HG02678 (cell line): Measurements from ENCODE around the gene ANKRD28.

ENCODE experiments used
- ATAC-seq: cut with Tn5 transposase; IDR thresholded peaks from one replicate; pipeline ENCODE4 v1.9.1; 2021; ENCODE audit warnings: mild to moderate bottlenecking, moderate library complexity; ENCODE audit not compliant: unreplicated experiment

The ANKRD28 gene

DNA sequence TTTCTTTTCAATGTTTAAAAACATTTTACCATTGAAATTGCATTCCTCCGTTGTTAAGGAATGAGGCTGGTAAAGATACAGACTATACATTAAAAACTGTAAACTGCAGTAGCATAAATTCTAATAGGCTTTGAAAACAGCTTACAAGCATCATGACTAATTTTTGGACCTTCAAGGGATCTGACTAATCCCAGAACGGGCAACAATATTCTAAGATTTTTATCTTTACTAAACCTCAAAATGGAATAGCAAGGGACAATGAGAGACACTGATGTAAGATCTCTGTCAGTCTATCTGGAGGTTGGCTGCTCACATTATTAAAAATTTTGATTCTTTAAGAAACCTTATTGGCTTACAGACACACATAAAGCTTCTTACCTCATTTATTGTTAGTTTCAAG, 121.5 kb downstream of the ANKRD28 start:
- no peak for ATAC-seq

GRCh38 chr3:15673536-15673935, 124.2 kb downstream of the ANKRD28 start:
- no peak for ATAC-seq

DNA sequence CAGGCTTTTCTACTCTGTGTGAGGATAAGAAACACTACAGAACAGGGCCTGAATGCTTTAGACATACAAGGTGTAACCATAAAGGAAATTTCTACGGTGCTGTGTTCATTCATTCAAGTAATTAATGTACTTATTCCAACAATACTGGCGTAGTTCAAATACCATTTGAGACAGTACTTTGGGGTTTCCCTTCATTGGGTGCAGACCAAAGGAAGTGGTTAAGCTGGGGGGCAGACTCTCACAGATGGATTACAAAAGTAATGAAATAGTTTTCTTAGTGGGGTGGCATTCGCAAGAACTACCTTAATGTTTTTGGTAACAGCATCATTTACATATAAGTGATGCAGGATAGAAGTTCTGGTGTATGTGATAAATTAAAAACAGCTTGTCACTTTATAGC, 130.3 kb downstream of the ANKRD28 start:
- ATAC-seq: peak; percentile 56

DNA sequence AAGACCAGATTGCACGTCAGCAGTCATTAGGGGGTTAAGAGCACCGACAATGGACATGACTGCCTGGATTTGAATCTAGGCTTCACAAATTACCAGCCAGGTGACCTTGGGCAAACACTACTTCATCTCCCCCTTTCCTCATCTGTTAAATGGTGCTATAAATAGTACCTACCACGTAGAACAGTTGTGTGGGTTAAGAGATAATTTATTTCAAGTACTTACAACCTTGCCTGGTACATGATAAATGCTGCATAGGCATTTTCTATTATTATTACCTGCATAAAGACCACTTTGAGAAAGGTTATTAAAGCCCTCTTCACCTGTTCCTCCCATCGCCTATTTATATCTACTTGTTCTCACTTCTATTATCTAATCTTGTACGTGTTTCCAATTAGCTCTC, 131.5 kb downstream of the ANKRD28 start:
- ATAC-seq: no peak

- no peak for ATAC-seq
These were observed 132.1 kb downstream of the ANKRD28 start for GRCh38 chr3:15665510-15666150.

DNA sequence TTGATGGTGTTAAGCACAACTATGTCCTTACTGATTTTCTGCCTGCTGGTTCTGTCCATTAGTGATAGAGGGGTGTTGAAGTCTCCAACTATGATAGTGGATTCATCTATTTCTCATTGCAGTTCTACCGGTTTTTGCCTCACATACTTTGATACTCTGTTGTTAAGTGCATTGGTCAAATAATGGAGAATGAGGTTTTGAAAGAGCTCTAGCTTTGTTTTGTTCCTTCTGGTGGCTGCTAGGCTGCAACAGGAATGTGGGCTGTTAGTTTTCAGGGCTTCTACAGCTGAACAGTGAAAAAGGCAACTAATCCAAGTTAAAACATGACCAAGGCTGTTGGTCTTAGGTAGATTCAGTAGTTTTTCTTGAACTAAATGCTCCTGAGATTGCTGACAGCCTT, 133.6 kb downstream of the ANKRD28 start:
- ATAC-seq: no peak

GRCh38 chr3:15660055-15660935, 137.5 kb downstream of the ANKRD28 start:
- ATAC-seq: no peak

GRCh38 chr3:15659254-15659975, 138.4 kb downstream of the ANKRD28 start:
- no peak for ATAC-seq

- ATAC-seq: no peak
These were observed 140.8 kb downstream of the ANKRD28 start for GRCh38 chr3:15657016-15657415.

GRCh38 chr3:15656342-15656741, 141.4 kb downstream of the ANKRD28 start:
- no peak for ATAC-seq

GRCh38 chr3:15654891-15655290, 142.9 kb downstream of the ANKRD28 start:
- no peak for ATAC-seq

- no peak for ATAC-seq
These were observed 143.7 kb downstream of the ANKRD28 start for GRCh38 chr3:15654127-15654526.

DNA sequence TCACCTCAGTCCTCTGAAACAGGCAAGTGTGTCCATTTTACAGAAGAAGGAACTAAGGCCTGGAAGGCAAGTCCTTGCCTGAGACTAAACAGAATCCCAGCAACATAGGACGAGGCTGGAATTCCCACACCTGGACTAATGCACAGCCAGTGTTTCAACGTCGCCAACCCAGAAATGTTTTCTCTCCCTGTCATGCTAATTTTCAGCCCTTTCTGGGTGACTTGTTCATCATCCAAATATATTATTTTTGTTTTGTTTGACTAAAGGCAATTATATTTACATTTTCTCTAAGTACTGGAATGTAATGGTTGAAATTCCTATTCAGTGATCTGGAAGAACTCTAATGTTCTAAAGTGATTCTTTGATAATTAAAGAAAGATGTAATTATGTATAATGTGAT, 144.5 kb downstream of the ANKRD28 start:
- no peak for ATAC-seq

DNA sequence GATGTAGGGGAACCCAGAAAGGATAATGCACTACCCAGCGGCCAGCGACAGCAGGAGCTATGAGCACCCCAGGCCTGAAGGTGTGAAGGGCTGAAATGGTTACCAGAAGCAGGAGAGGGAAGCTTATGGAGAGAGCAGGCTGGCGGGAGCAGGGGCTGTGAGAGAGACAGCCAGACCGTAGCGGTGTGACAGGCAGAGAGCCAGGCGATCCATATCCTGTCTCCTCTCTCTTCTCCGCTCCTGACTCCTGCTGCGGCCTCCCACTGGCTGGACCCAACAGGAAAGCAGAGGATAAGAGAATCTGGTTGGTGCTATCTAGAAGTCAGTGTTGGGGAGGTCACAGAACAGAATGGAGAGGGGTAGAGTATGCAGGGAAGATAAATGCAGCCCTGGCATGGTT, 146.4 kb downstream of the ANKRD28 start:
- ATAC-seq: no peak

DNA sequence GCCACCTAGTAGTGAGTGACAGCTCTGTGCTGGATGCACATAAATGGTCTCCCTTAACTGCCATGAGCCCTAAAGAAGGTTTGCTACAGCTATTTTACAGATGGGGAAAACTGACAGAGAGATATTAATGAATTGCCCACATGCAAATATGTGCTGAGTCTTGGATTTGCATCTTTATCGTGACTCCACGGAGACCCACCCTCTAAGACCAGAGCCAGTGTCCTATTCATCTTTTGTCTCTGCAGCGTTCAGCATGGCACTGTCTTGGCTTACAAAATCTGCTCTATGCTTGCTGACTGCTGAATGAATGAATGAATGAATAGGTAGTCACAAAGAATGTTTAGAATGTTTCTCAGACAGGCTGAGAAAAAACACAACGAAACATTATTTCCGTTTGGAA, 147.9 kb downstream of the ANKRD28 start:
- ATAC-seq: no peak

GRCh38 chr3:15649341-15649740, 148.4 kb downstream of the ANKRD28 start:
- no peak for ATAC-seq

DNA sequence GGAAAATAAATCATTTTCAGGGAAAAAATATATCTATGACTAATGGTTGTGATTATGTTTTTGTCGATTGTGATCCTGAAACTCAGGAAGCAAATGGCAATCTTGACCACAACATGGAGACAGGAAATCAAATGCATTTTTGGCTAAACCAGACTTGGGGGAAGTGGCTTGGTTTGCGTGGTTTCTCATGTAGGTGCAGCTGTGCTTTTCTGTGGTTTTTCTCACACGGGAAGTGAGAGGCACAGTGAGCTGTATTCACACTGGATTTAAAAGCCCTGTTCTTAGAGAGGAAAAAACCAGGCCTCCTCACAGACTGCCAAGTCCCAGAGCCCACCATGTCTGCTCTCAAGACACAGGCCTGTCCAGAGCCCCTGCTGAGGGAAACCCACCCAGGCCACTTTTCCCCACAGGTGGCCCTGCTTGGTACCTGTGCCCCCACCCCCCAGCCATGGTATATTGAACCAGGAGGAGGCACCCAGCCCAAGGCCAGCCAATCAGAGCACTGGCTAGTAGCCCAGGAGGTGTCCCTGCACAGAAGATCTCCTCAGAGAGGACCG, 150.1 kb downstream of the ANKRD28 start:
- ATAC-seq: peak; percentile 93

GRCh38 chr3:15646851-15647511, 150.8 kb downstream of the ANKRD28 start:
- peak; percentile 37 for ATAC-seq

- ATAC-seq: no peak
These were observed 151.9 kb downstream of the ANKRD28 start for GRCh38 chr3:15645740-15646501.

DNA sequence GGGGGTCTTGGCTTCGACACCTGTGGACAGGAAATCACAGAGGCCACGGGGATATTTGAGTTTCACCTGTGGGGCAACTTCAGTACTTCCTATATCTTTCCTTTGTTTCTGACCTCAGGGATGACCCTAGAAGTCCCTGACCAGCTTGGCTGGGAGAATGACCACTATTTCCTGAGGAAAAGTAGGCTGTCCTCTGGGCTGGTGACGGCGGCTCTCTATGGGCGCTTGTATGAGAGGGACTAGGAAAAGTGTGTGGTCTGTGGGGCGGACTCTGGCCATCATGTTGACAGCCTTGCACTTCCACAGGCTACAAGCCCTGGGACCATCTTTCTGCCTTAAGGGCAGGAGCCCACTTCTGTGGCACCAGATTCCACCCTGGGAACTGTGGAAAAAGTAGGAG, 152.5 kb downstream of the ANKRD28 start:
- no peak for ATAC-seq
